ENCODE results near the gene RASSF9.
A peak's percentile ranks its signal among the peaks of the same experiment; 100 is the strongest.

The RASSF9 gene
- 0 to 1.8 (median 0) reads per million in 17 experiments for total RNA-seq

GRCh38 chr12:85836197-85837090 is at the start of gene RASSF9:
Gene RASSF9 (minus strand): TSS chr12:85836409. CDS start chr12:85836201, 208 bp downstream.
- DNase-seq, result no peak

GRCh38 chr12:85883763-85884162 is 47.6 kb upstream of the RASSF9 start:
- no peak for DNase-seq

- DNase-seq, result no peak
Measured at GRCh38 chr12:85877459-85877858, 41.2 kb upstream of the RASSF9 start.

GRCh38 chr12:85874031-85874461 is 37.8 kb upstream of the RASSF9 start, which contains the start of gene NTS:
Gene NTS (plus strand): TSS chr12:85874295. CDS start chr12:85874404, 109 bp downstream.
- peak in 3 of 4 experiments; percentile 6 to 10 (median 8) for DNase-seq

- peak; percentile 43 to 84 (median 62) for DNase-seq
Measured at GRCh38 chr12:85872497-85873091, 36.4 kb upstream of the RASSF9 start.

- DNase-seq, result peak; percentile 49 to 75 (median 68)
Measured at GRCh38 chr12:85866986-85867776, 31.0 kb upstream of the RASSF9 start.

GRCh38 chr12:85865890-85866289 is 29.7 kb upstream of the RASSF9 start:
- DNase-seq, result no peak

- DNase-seq, result no peak
Measured at GRCh38 chr12:85856966-85857365, 20.8 kb upstream of the RASSF9 start.

- no peak for DNase-seq
Measured at GRCh38 chr12:85855305-85855704, 19.1 kb upstream of the RASSF9 start.

- DNase-seq, result no peak
Measured at GRCh38 chr12:85849344-85849743, 13.1 kb upstream of the RASSF9 start.

GRCh38 chr12:85843606-85844310 is 7.5 kb upstream of the RASSF9 start:
- no peak for DNase-seq

GRCh38 chr12:85835426-85836196 is 598 bp downstream of the RASSF9 start:
- no peak for DNase-seq

- DNase-seq, result no peak
Measured at GRCh38 chr12:85834378-85834777, 1.8 kb downstream of the RASSF9 start.

- no peak for DNase-seq
Measured at GRCh38 chr12:85833579-85833978, 2.6 kb downstream of the RASSF9 start.

- DNase-seq, result no peak
Measured at GRCh38 chr12:85831327-85831990, 4.8 kb downstream of the RASSF9 start.

- DNase-seq, result no peak
Measured at GRCh38 chr12:85829391-85829790, 6.8 kb downstream of the RASSF9 start.

GRCh38 chr12:85828576-85828975 is 7.6 kb downstream of the RASSF9 start:
- no peak for DNase-seq

- DNase-seq, result no peak
Measured at GRCh38 chr12:85825746-85826145, 10.5 kb downstream of the RASSF9 start.

- no peak for DNase-seq
Measured at GRCh38 chr12:85823436-85824180, 12.6 kb downstream of the RASSF9 start.

- DNase-seq, result no peak
Measured at GRCh38 chr12:85821759-85822158, 14.4 kb downstream of the RASSF9 start.

Measured in suppressor macrophage (primary cell).